GM12878 (cell line): Measurements from ENCODE around the gene RNF44. TPM values are rescaled to one million over a fixed set of nuclear protein-coding genes. Genes with fewer than 3 reads are reported as not detected.
A peak's percentile ranks its signal among the peaks of the same experiment; 100 is the strongest.

Source experiments
- BACH1 ChIP-seq: fragments of 450-650 bp; IDR thresholded peaks from 2 replicates; pipeline ENCODE4 v1.6.1; 2017; ENCODE audit warnings: mild to moderate bottlenecking, borderline replicate concordance
- BRCA1 ChIP-seq: IDR thresholded peaks from 2 replicates; pipeline ENCODE4 v1.6.1; 2011; ENCODE audit warnings: low read depth, low read length, improper control_type of control experiment
- CEBPB ChIP-seq, 2 experiments: fragments of 150-350 bp in 1 of 2; IDR thresholded peaks; 2 replicates each; pipeline ENCODE4 v1.6.1; 2012 to 2014; ENCODE audit warnings: low read depth in 2 of 2, low read length in 2 of 2, borderline replicate concordance in 1 of 2, inconsistent platforms in 1 of 2
- GATAD2B ChIP-seq: fragments of 450-650 bp; conservative IDR thresholded peaks from 2 replicates; pipeline ENCODE4 v1.6.1; 2017; ENCODE audit warnings: low read depth, mild to moderate bottlenecking, moderate library complexity
- IRF4 ChIP-seq: IDR thresholded peaks from 2 replicates; pipeline ENCODE4 v1.6.1; 2011; ENCODE audit warnings: low read depth, low read length
- MTA2 ChIP-seq: fragments of 450-650 bp; IDR thresholded peaks from 2 replicates; pipeline ENCODE4 v1.6.1; 2016; ENCODE audit warnings: low read depth, mild to moderate bottlenecking, moderate library complexity
- NR2C2 ChIP-seq: IDR thresholded peaks from 2 replicates; pipeline ENCODE4 v1.6.1; 2011; ENCODE audit warnings: borderline replicate concordance, low read depth; ENCODE audit not compliant: control insufficient read depth, insufficient read length
- SIN3A ChIP-seq: IDR thresholded peaks from 2 replicates; pipeline ENCODE4 v1.6.1; 2012; ENCODE audit warnings: low read depth, low read length, improper control_type of control experiment
- SMAD5 ChIP-seq: IDR thresholded peaks from 2 replicates; pipeline ENCODE4 v1.6.1; 2016; ENCODE audit warnings: antibody characterized with exemption, low read depth
- STAT1 ChIP-seq: fragments of 450-650 bp; conservative IDR thresholded peaks from 2 replicates; pipeline ENCODE4 v1.6.1; 2014; ENCODE audit warnings: antibody characterized with exemption, mild to moderate bottlenecking
- SUZ12 ChIP-seq: fragments of 200-600 bp; sonication (generic); IDR thresholded peaks from one replicate; pipeline ENCODE4 v1.6.1; 2018; ENCODE audit warnings: antibody characterized with exemption, mild to moderate bottlenecking; ENCODE audit not compliant: unreplicated experiment
- TCF12 ChIP-seq: IDR thresholded peaks from 2 replicates; pipeline ENCODE4 v1.6.1; 2011; ENCODE audit warnings: low read depth, mild to moderate bottlenecking, low read length
- ZBED1 ChIP-seq: IDR thresholded peaks from 2 replicates; pipeline ENCODE4 v1.6.1; 2016; ENCODE audit warnings: borderline replicate concordance
- polyA plus RNA-seq, 11 experiments: library from polyadenylated mRNA; depleted of rRNA in 4 of 11; unstranded in 6 of 11; stranded (reverse) in 5 of 11; fragments of >200 nt; fragmentation: Nextera tagmentation in 4 of 11; fragmentation: Illumina TruSeq in 1 of 11; extraction: Ambion mirVana in 4 of 11; extraction: Trizol in 1 of 11; gene quantifications; 1 replicate in 1 of 11; 2 replicates in 10 of 11; pipeline versions ENCODE4 v1.2.1 to v1.2.3, GENCODE V29; 2011 to 2016; ENCODE audit warnings: inconsistent platforms in 2 of 11, missing spikeins in 2 of 11, low read depth in 1 of 11
- total RNA-seq, 4 experiments: library from RNA; depleted of rRNA in 3 of 4; stranded (reverse); fragments of >200 nt in 3 of 4; fragmentation: Illumina TruSeq in 1 of 4; extraction: Trizol in 1 of 4; gene quantifications; 2 replicates each; pipeline versions ENCODE4 v1.2.1 to v1.2.3, GENCODE V29; 2013 to 2021
- TF ChIP-seq, protein P1 (sequence below): fragments of 450-650 bp; IDR thresholded peaks from 2 replicates; pipeline ENCODE4 v1.6.1; 2017; ENCODE audit warnings: mild to moderate bottlenecking
- TF ChIP-seq, protein P2 (sequence below): IDR thresholded peaks from 2 replicates; pipeline ENCODE4 v1.6.1; 2012; ENCODE audit warnings: improper control_type of control experiment, low read depth, low read length; ENCODE audit not compliant: insufficient replicate concordance

Gene RNF44
- total and polyA plus RNA-seq, 10 of the 15 experiments (the other 5 are each of a cell fraction or from before 2014, with no cell fraction given), result 1.7 to 51.9 (median 7.9) TPM

DNA sequence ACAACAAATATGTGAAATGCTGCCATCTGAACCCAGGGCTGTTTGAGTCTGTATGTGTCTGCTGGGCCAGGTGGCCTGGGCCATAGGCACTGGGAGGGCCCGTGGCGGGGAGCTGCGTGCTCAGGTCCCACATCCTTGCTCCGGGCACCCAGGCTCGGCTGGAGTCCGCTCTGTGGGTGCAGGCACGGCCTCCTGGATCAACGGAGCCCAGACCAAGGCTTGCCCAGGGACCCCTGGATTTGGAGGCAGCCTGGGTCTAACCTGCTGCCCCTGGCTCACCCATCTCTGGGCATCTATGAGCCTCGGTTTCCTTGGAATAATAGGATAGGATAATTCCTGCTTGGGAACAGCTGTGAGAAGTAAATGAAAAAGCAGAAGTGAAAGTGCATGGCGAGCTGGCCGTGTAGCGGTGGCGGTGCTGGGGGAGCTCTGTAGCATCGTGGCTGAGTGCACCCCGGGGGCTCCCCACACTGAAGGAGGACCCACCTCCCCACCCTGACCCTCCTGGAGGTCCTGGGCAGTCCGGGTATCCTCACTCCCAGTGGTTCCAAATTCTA, 13.2 kb upstream of the RNF44 start (continued):
- no peak for TF ChIP-seq CEBPB (IDR thresholded peaks at IDR 0.05; ENCODE audit: borderline replicate concordance in 1 of 2, low read depth in 2 of 2, low read length in 2 of 2)
- peak; percentile 62; the same call in 1 of the 2 replicates for TF ChIP-seq GATAD2B
- TF ChIP-seq IRF4, result peak; percentile 41; the same call in 1 of the 2 replicates
- peak; percentile 6; the same call in 1 of the 2 replicates for TF ChIP-seq TCF12
- TF ChIP-seq MTA2, result 0 out of 2 replicates have a peak, but pooled peaks have one; percentile 51
- TF ChIP-seq SIN3A, result no peak
- TF ChIP-seq, protein P1, sequence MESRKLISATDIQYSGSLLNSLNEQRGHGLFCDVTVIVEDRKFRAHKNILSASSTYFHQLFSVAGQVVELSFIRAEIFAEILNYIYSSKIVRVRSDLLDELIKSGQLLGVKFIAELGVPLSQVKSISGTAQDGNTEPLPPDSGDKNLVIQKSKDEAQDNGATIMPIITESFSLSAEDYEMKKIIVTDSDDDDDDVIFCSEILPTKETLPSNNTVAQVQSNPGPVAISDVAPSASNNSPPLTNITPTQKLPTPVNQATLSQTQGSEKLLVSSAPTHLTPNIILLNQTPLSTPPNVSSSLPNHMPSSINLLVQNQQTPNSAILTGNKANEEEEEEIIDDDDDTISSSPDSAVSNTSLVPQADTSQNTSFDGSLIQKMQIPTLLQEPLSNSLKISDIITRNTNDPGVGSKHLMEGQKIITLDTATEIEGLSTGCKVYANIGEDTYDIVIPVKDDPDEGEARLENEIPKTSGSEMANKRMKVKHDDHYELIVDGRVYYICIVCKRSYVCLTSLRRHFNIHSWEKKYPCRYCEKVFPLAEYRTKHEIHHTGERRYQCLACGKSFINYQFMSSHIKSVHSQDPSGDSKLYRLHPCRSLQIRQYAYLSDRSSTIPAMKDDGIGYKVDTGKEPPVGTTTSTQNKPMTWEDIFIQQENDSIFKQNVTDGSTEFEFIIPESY, result no peak
- no peak for TF ChIP-seq SUZ12
- TF ChIP-seq, protein P2, sequence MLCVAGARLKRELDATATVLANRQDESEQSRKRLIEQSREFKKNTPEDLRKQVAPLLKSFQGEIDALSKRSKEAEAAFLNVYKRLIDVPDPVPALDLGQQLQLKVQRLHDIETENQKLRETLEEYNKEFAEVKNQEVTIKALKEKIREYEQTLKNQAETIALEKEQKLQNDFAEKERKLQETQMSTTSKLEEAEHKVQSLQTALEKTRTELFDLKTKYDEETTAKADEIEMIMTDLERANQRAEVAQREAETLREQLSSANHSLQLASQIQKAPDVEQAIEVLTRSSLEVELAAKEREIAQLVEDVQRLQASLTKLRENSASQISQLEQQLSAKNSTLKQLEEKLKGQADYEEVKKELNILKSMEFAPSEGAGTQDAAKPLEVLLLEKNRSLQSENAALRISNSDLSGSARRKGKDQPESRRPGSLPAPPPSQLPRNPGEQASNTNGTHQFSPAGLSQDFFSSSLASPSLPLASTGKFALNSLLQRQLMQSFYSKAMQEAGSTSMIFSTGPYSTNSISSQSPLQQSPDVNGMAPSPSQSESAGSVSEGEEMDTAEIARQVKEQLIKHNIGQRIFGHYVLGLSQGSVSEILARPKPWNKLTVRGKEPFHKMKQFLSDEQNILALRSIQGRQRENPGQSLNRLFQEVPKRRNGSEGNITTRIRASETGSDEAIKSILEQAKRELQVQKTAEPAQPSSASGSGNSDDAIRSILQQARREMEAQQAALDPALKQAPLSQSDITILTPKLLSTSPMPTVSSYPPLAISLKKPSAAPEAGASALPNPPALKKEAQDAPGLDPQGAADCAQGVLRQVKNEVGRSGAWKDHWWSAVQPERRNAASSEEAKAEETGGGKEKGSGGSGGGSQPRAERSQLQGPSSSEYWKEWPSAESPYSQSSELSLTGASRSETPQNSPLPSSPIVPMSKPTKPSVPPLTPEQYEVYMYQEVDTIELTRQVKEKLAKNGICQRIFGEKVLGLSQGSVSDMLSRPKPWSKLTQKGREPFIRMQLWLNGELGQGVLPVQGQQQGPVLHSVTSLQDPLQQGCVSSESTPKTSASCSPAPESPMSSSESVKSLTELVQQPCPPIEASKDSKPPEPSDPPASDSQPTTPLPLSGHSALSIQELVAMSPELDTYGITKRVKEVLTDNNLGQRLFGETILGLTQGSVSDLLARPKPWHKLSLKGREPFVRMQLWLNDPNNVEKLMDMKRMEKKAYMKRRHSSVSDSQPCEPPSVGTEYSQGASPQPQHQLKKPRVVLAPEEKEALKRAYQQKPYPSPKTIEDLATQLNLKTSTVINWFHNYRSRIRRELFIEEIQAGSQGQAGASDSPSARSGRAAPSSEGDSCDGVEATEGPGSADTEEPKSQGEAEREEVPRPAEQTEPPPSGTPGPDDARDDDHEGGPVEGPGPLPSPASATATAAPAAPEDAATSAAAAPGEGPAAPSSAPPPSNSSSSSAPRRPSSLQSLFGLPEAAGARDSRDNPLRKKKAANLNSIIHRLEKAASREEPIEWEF, result no peak
- no peak for TF ChIP-seq NR2C2
- TF ChIP-seq ZBED1, result no peak
- TF ChIP-seq SMAD5, result no peak
- TF ChIP-seq BACH1, result no peak
- no peak for TF ChIP-seq BRCA1
- TF ChIP-seq STAT1, result no peak
